HepG2 (cell line): ENCODE measurements around the gene TDRD9. TPM values are rescaled to one million over a fixed set of nuclear protein-coding genes. Genes with fewer than 3 reads are reported as not detected.
A peak's percentile ranks its signal among the peaks of the same experiment; 100 is the strongest.

Experiments used
- ATAC-seq: fragments of 200-7000 bp; cut with Tn5 transposase; 3 replicates; pipeline ENCODE4 v1.9.1; 2020; ENCODE audit warnings: mild to moderate bottlenecking, moderate library complexity
- BruUV-seq: library from RNA; stranded (reverse); fragments of 400-500 nt; replicated peaks from 2 replicates; lab custom pipeline; 2021; lab: Mats Ljungman, UMichigan
- CTCF ChIA-PET: fragments of 300-600 bp; formaldehyde crosslinking; extraction: SDS; loops from one replicate; lab custom pipeline; 2021; ENCODE audit warnings: low total read pairs, inconsistent platforms, low intra/inter-chr PET ratio; lab: Yijun Ruan, JAX
- POLR2A ChIA-PET: fragments of 350-600 bp; sonication (Branson Sonifier 250); formaldehyde crosslinking; loops from one replicate; lab custom pipeline; 2020; ENCODE audit warnings: antibody characterized with exemption, inconsistent platforms; lab: Yijun Ruan, JAX
- DNase-seq: peaks from one replicate; pipeline ENCODE4 v3.0.0-alpha.2; 2015; ENCODE audit warnings: low spot score
- FAIRE-seq: peaks from 3 replicates; lab custom pipeline; 2011; peaks lifted over from hg19 to GRCh38; lab: Jason Lieb, UNC
- H2AFZ ChIP-seq: one replicate; pipeline ENCODE4 v1.6.1; 2011; ENCODE audit warnings: low read length, inconsistent platforms
- H3K27ac ChIP-seq: fragments of 300-600 bp; 3 replicates; pipeline ENCODE4 v1.8.0; 2011; ENCODE audit warnings: mixed run types, mild to moderate bottlenecking, mixed read lengths, low read length, inconsistent platforms; ENCODE audit not compliant: insufficient read depth; ENCODE audit errors: extremely low read length
- H3K27me3 ChIP-seq, 2 experiments: fragments of 200-600 bp in 1 of 2; 2 replicates in 1 of 2; 3 replicates in 1 of 2; pipeline versions ENCODE4 v1.6.0 to v1.8.0; 2011; ENCODE audit warnings: low read length in 2 of 2, mild to moderate bottlenecking in 2 of 2, moderate library complexity in 2 of 2, inconsistent platforms in 1 of 2; ENCODE audit not compliant: insufficient read depth in 2 of 2, control insufficient read depth in 1 of 2
- H3K36me3 ChIP-seq, 2 experiments: fragments of 200-600 bp in 1 of 2; replicated peaks in 1 of 2; 2 replicates in 1 of 2; 3 replicates in 1 of 2; pipeline versions ENCODE4 v1.5.1 to v1.8.0; 2011; ENCODE audit warnings: low read length in 2 of 2, inconsistent platforms in 1 of 2; ENCODE audit not compliant: insufficient read depth in 2 of 2, control insufficient read depth in 1 of 2
- H3K4me1 ChIP-seq: 2 replicates; pipeline ENCODE4 v1.5.1; 2012; ENCODE audit warnings: low read length, inconsistent platforms; ENCODE audit not compliant: insufficient read depth
- H3K4me2 ChIP-seq: 2 replicates; pipeline ENCODE4 v1.6.0; 2011; ENCODE audit warnings: low read depth, low read length, inconsistent platforms
- H3K4me3 ChIP-seq, 3 experiments: fragments of 200-600 bp in 1 of 3; sonication (generic), shearing (Covaris generic) in 1 of 3; replicated peaks in 1 of 3; 2 replicates each; pipeline ENCODE4 v1.5.1; 2011 to 2016; ENCODE audit warnings: low read length in 3 of 3, inconsistent platforms in 2 of 3, low read depth in 2 of 3, mild to moderate bottlenecking in 2 of 3, control low read depth in 1 of 3, mixed read lengths in 1 of 3; ENCODE audit not compliant: insufficient read depth in 1 of 3
- H3K79me2 ChIP-seq: one replicate; pipeline ENCODE4 v1.6.1; 2011; ENCODE audit warnings: low read length, inconsistent platforms; ENCODE audit not compliant: insufficient read depth
- H3K9ac ChIP-seq: 2 replicates; pipeline ENCODE4 v1.6.0; 2011; ENCODE audit warnings: mild to moderate bottlenecking, low read depth, low read length, inconsistent platforms; ENCODE audit not compliant: insufficient read depth
- H3K9me3 ChIP-seq: 2 replicates; pipeline ENCODE4 v1.5.1; 2012; ENCODE audit warnings: mild to moderate bottlenecking, low read length
- H4K20me1 ChIP-seq: 2 replicates; pipeline ENCODE4 v1.6.0; 2011; ENCODE audit warnings: inconsistent platforms, mild to moderate bottlenecking, low read length, moderate library complexity; ENCODE audit not compliant: insufficient read depth
- ARHGAP35 ChIP-seq: sonication (generic); formaldehyde crosslinking; IDR thresholded peaks from 2 replicates; pipeline ENCODE4 v1.9.0; 2022; ENCODE audit warnings: mild to moderate bottlenecking, inconsistent platforms, moderate library complexity, missing genetic modification reagents, borderline replicate concordance
- BCL6 ChIP-seq: IDR thresholded peaks from 2 replicates; pipeline ENCODE4 v1.6.1; 2016; ENCODE audit warnings: missing genetic modification reagents, missing compliant biosample characterization
- CEBPB ChIP-seq: IDR thresholded peaks from 2 replicates; pipeline ENCODE4 v1.6.1; 2011; ENCODE audit warnings: low read depth, low read length, improper control_type of control experiment, borderline replicate concordance
- E2F2 ChIP-seq: sonication (generic); formaldehyde crosslinking; IDR thresholded peaks from 2 replicates; pipeline ENCODE4 v1.4.0; 2020; ENCODE audit warnings: missing genetic modification reagents, borderline replicate concordance
- FOSL2 ChIP-seq: sonication (generic); formaldehyde crosslinking; IDR thresholded peaks from 2 replicates; pipeline ENCODE4 v1.4.0; 2020; ENCODE audit warnings: missing genetic modification reagents
- FUBP1 ChIP-seq: sonication (generic); formaldehyde crosslinking; IDR thresholded peaks from 2 replicates; pipeline ENCODE4 v1.5.1; 2020; ENCODE audit warnings: missing genetic modification reagents, mild to moderate bottlenecking, borderline replicate concordance
- HMG20A ChIP-seq: IDR thresholded peaks from 2 replicates; pipeline ENCODE4 v1.6.1; 2016; ENCODE audit warnings: borderline replicate concordance
- HNRNPLL ChIP-seq: fragments of 200-400 bp; formaldehyde crosslinking; IDR thresholded peaks from 2 replicates; pipeline ENCODE4 v1.6.1; 2017; ENCODE audit warnings: mild to moderate bottlenecking, low read depth, low read length; ENCODE audit not compliant: poor library complexity, severe bottlenecking
- KAT7 ChIP-seq: IDR thresholded peaks from 2 replicates; pipeline ENCODE4 v1.6.1; 2018; ENCODE audit warnings: borderline replicate concordance, missing compliant biosample characterization
- KLF6 ChIP-seq: IDR thresholded peaks from 2 replicates; pipeline ENCODE4 v1.8.0; 2016; ENCODE audit warnings: missing biosample characterization, missing genetic modification reagents
- MEIS1 ChIP-seq: sonication (generic); formaldehyde crosslinking; IDR thresholded peaks from 2 replicates; pipeline ENCODE4 v1.9.0; 2021; ENCODE audit warnings: mild to moderate bottlenecking, missing genetic modification reagents, moderate library complexity, borderline replicate concordance
- MIER3 ChIP-seq: IDR thresholded peaks from 2 replicates; pipeline ENCODE4 v1.6.1; 2016; ENCODE audit warnings: missing compliant biosample characterization, borderline replicate concordance
- PHF5A ChIP-seq: IDR thresholded peaks from one replicate; pipeline ENCODE4 v1.6.1; 2018; ENCODE audit warnings: low read depth, missing genetic modification reagents; ENCODE audit not compliant: unreplicated experiment
- RARA ChIP-seq: IDR thresholded peaks from 2 replicates; pipeline ENCODE4 v1.6.1; 2016; ENCODE audit warnings: missing genetic modification reagents, missing compliant biosample characterization
- RXRB ChIP-seq: IDR thresholded peaks from 2 replicates; pipeline ENCODE4 v1.6.1; 2016; ENCODE audit warnings: borderline replicate concordance, missing genetic modification reagents, missing compliant biosample characterization
- ZFAT ChIP-seq: sonication (generic); formaldehyde crosslinking; conservative IDR thresholded peaks from 2 replicates; pipeline ENCODE4 v1.8.1; 2023; ENCODE audit warnings: missing genetic modification reagents, inconsistent platforms
- ZNF282 ChIP-seq: fragments of 450-650 bp; IDR thresholded peaks from 2 replicates; pipeline ENCODE4 v1.6.1; 2018; ENCODE audit not compliant: partially characterized antibody
- ZNF589 ChIP-seq: sonication (generic); formaldehyde crosslinking; conservative IDR thresholded peaks from 2 replicates; pipeline ENCODE4 v1.8.0; 2022; ENCODE audit warnings: mild to moderate bottlenecking, moderate library complexity, missing genetic modification reagents
- ZNF629 ChIP-seq: sonication (generic); formaldehyde crosslinking; conservative IDR thresholded peaks from 2 replicates; pipeline ENCODE4 v1.5.0; 2020; ENCODE audit warnings: missing genetic modification reagents
- WGBS: methylation state at CpG from one replicate; pipeline ENCODE4 v1.1.6; 2017; ENCODE audit warnings: low lambda C conversion rate; 5-methylcytosine and 5-hydroxymethylcytosine counted together
- in situ Hi-C: cut with HindIII; loops from 2 replicates; pipeline ENCODE4 v1.10.0; 2017; ENCODE audit warnings: low pct_unique_long_range_greater_than_20kb; ENCODE audit not compliant: extremely low pct_ligation_motif_present
- intact Hi-C: fragments of 100-400 bp; cut with micrococcal nuclease; formaldehyde crosslinking; loops from one replicate; pipeline ENCODE4 v1.10.0; 2022; ENCODE audit not compliant: unreplicated experiment
- polyA plus RNA-seq, 8 experiments: library from polyadenylated mRNA; depleted of rRNA in 3 of 8; stranded (reverse) in 7 of 8; unstranded in 1 of 8; fragments of >200 nt; fragmentation: Illumina TruSeq in 4 of 8; extraction: Trizol in 4 of 8; gene quantifications; 2 replicates each; pipeline versions ENCODE4 v1.2.1 to v1.2.3, GENCODE V29; 2011 to 2016; ENCODE audit warnings: low read depth in 4 of 8, missing spikeins in 1 of 8, mixed read lengths in 1 of 8; ENCODE audit not compliant: insufficient read depth in 1 of 8
- total RNA-seq, 5 experiments: library from RNA; depleted of rRNA; stranded (reverse); fragments of >200 nt; fragmentation: Illumina TruSeq; extraction: Trizol; gene quantifications; 2 replicates each; pipeline ENCODE4 v1.2.3, GENCODE V29; 2016; ENCODE audit warnings: low read depth in 1 of 5
- TF ChIP-seq, protein P1 (sequence below): sonication (generic); formaldehyde crosslinking; IDR thresholded peaks from 2 replicates; pipeline ENCODE4 v1.9.0; 2021; ENCODE audit warnings: missing genetic modification reagents, mild to moderate bottlenecking, borderline replicate concordance

TDRD9 gene
- total and polyA plus RNA-seq, 2 of the 13 experiments (the other 11 are each of a cell fraction or from before 2014, with no cell fraction given) = not detected

GRCh38 chr14:104004849-104005248 lies 76.6 kb downstream of the TDRD9 start (continued):
- TF ChIP-seq, protein P1, sequence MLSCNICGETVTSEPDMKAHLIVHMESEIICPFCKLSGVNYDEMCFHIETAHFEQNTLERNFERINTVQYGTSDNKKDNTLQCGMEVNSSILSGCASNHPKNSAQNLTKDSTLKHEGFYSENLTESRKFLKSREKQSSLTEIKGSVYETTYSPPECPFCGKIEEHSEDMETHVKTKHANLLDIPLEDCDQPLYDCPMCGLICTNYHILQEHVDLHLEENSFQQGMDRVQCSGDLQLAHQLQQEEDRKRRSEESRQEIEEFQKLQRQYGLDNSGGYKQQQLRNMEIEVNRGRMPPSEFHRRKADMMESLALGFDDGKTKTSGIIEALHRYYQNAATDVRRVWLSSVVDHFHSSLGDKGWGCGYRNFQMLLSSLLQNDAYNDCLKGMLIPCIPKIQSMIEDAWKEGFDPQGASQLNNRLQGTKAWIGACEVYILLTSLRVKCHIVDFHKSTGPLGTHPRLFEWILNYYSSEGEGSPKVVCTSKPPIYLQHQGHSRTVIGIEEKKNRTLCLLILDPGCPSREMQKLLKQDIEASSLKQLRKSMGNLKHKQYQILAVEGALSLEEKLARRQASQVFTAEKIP = no peak
- TF ChIP-seq RXRB (CRISPR knock-in tag) (no peak), ARHGAP35 (no peak)

DNA sequence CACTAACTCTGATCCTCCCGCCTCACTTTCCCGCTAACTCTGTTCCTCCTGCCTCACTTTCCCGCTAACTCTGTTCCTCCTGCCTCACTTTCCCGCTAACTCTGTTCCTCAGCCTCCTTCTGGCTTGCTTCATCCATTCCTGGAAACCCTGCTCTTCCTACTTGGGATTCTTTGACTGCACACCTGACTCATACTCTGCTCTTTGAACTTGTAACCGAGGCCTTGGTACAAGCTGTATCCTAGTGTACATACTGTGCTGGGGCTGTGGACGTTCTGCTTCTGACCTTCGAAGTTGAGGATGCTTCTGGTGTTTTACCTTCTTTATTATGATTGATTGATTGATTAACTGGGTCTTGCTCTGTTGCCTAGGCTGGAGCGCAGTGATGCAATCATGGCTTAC lies 77.2 kb downstream of the TDRD9 start:
- peak; percentile 55; the same call in 1 of the 3 replicates for ATAC-seq
- 47% methylated on average over 8 of the region's 8 CpGs for WGBS

More for the DNA sequence above, 77.2 kb downstream of the TDRD9 start:
- FAIRE-seq = no peak
- H3K9me3 ChIP-seq = no peaks in the 10 kb centered on the region
- no peak overlapping the region for H3K4me2 ChIP-seq
- CTCF ChIA-PET = no interaction called here
- H3K4me1 ChIP-seq = no peaks in the 10 kb centered on the region
- intact Hi-C loops (no loop called here), in situ Hi-C loops (no loop called here)
- no peaks in the 10 kb centered on the region for H3K36me3 ChIP-seq
- H2AFZ ChIP-seq = no peak overlapping the region
- DNase-seq = no peak
- peaks cover 1 to 7% of the 10 kb centered on the region in 2 experiments; a peak in 2 of 5 replicates for H3K27me3 ChIP-seq
- H3K79me2 ChIP-seq = no peaks in the 10 kb centered on the region
- H4K20me1 ChIP-seq = no peaks in the 10 kb centered on the region
- no peak overlapping the region for H3K27ac ChIP-seq
- H3K4me3 ChIP-seq = no peak overlapping the region
- POLR2A ChIA-PET = no interaction called here
- BruUV-seq = no TSS peak
- H3K9ac ChIP-seq = no peak overlapping the region
- TF ChIP-seq HNRNPLL (no peak), MIER3 (CRISPR knock-in tag) (no peak), MEIS1 (CRISPR knock-in tag) (no peak), HMG20A (CRISPR knock-in tag) (no peak), KAT7 (CRISPR knock-in tag) (no peak), CEBPB (0 out of 2 replicates have a peak, but pooled peaks have one; percentile 6), ZNF589 (no peak), RARA (CRISPR knock-in tag) (peak; percentile 34; the same call in 1 of the 2 replicates), PHF5A (CRISPR knock-in tag) (no peak), FOSL2 (CRISPR knock-in tag) (peak; percentile 28; the same call in 1 of the 2 replicates), FUBP1 (CRISPR knock-in tag) (no peak), E2F2 (CRISPR knock-in tag) (no peak), ZNF629 (CRISPR knock-in tag) (no peak), ZNF282 (no peak), BCL6 (CRISPR knock-in tag) (peak; percentile 73), KLF6 (no peak), ZFAT (CRISPR knock-in tag) (no peak)
- TF ChIP-seq, all 625 proteins: peak for 4
